SK-N-SH (cell line): ENCODE results near the gene EPS8L2.

Experiments
- EP300 ChIP-seq, 2 experiments: IDR thresholded peaks; 2 replicates each; pipeline versions ENCODE4 v1.4.0 to v1.6.1; 2012; ENCODE audit warnings: borderline replicate concordance in 1 of 2, low read depth in 1 of 2, low read length in 1 of 2
- FOSL2 ChIP-seq: IDR thresholded peaks from 2 replicates; pipeline ENCODE4 v1.4.0; 2012; ENCODE audit warnings: low read depth, mild to moderate bottlenecking, moderate library complexity, borderline replicate concordance
- FOXM1 ChIP-seq: IDR thresholded peaks from 2 replicates; pipeline ENCODE4 v1.4.0; 2012; ENCODE audit warnings: low read depth, mild to moderate bottlenecking
- JUND ChIP-seq: IDR thresholded peaks from 2 replicates; pipeline ENCODE4 v1.4.0; 2012
- NRF1 ChIP-seq: IDR thresholded peaks from 2 replicates; pipeline ENCODE4 v1.6.1; 2012; ENCODE audit warnings: low read depth, mild to moderate bottlenecking, low read length
- POLR2AphosphoS5 ChIP-seq: IDR thresholded peaks from 2 replicates; pipeline ENCODE4 v1.6.1; 2012; ENCODE audit warnings: low read depth, low read length
- RAD21 ChIP-seq: IDR thresholded peaks from 2 replicates; pipeline ENCODE4 v1.6.1; 2012; ENCODE audit warnings: mild to moderate bottlenecking, low read length
- RCOR1 ChIP-seq: fragments of 150-350 bp; IDR thresholded peaks from 2 replicates; pipeline ENCODE4 v1.6.1; 2017; ENCODE audit warnings: antibody characterized with exemption, low read length
- TF ChIP-seq, protein P1 (sequence below): fragments of 200-600 bp; sonication (generic); IDR thresholded peaks from 2 replicates; pipeline ENCODE4 v1.6.1; 2017; ENCODE audit warnings: antibody characterized with exemption, mild to moderate bottlenecking, moderate library complexity
- TF ChIP-seq, protein P2 (sequence below): IDR thresholded peaks from 2 replicates; pipeline ENCODE4 v1.4.0; 2012; ENCODE audit warnings: low read depth
- TF ChIP-seq, protein P3 (sequence below): IDR thresholded peaks from 2 replicates; pipeline ENCODE4 v1.6.1; 2012; ENCODE audit warnings: mild to moderate bottlenecking, low read depth, low read length, moderate library complexity
- TF ChIP-seq, protein P4 (sequence below): fragments of 150-350 bp; IDR thresholded peaks from 2 replicates; pipeline ENCODE4 v1.6.1; 2016; ENCODE audit warnings: mild to moderate bottlenecking, low read depth, low read length

DNA sequence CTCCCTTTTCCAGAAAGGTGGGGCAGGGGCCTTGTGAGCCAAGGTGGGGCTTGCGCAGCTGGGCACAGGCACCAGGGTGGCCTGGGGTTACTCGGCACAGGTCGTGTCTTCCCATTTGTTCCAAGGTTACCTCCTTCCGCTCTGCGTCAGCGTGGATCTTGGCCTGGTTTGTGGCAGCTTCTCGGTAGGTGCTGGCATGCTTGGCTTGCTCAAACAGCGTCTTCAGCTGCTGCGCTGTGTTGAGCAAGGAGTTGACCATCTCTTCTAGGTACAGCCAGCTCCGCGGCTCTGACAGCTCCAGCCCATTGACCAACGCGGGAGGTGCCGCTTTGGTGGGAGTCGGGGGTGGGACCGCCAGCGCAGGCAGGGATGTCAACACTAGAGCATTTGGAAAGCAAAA is 31.6 kb upstream of the EPS8L2 start:
- TF ChIP-seq, protein P1, sequence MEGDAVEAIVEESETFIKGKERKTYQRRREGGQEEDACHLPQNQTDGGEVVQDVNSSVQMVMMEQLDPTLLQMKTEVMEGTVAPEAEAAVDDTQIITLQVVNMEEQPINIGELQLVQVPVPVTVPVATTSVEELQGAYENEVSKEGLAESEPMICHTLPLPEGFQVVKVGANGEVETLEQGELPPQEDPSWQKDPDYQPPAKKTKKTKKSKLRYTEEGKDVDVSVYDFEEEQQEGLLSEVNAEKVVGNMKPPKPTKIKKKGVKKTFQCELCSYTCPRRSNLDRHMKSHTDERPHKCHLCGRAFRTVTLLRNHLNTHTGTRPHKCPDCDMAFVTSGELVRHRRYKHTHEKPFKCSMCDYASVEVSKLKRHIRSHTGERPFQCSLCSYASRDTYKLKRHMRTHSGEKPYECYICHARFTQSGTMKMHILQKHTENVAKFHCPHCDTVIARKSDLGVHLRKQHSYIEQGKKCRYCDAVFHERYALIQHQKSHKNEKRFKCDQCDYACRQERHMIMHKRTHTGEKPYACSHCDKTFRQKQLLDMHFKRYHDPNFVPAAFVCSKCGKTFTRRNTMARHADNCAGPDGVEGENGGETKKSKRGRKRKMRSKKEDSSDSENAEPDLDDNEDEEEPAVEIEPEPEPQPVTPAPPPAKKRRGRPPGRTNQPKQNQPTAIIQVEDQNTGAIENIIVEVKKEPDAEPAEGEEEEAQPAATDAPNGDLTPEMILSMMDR, result no peak
- TF ChIP-seq JUND (no peak), RCOR1 (no peak), POLR2AphosphoS5 (no peak), FOXM1 (no peak), NRF1 (no peak), EP300 (IDR thresholded peaks at IDR 0.05; ENCODE audit: borderline replicate concordance in 1 of 2, low read depth in 1 of 2, low read length in 1 of 2) (no peak), RAD21 (no peak), FOSL2 (no peak)
- TF ChIP-seq, protein P2, sequence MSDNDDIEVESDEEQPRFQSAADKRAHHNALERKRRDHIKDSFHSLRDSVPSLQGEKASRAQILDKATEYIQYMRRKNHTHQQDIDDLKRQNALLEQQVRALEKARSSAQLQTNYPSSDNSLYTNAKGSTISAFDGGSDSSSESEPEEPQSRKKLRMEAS, result no peak
- TF ChIP-seq, protein P3, sequence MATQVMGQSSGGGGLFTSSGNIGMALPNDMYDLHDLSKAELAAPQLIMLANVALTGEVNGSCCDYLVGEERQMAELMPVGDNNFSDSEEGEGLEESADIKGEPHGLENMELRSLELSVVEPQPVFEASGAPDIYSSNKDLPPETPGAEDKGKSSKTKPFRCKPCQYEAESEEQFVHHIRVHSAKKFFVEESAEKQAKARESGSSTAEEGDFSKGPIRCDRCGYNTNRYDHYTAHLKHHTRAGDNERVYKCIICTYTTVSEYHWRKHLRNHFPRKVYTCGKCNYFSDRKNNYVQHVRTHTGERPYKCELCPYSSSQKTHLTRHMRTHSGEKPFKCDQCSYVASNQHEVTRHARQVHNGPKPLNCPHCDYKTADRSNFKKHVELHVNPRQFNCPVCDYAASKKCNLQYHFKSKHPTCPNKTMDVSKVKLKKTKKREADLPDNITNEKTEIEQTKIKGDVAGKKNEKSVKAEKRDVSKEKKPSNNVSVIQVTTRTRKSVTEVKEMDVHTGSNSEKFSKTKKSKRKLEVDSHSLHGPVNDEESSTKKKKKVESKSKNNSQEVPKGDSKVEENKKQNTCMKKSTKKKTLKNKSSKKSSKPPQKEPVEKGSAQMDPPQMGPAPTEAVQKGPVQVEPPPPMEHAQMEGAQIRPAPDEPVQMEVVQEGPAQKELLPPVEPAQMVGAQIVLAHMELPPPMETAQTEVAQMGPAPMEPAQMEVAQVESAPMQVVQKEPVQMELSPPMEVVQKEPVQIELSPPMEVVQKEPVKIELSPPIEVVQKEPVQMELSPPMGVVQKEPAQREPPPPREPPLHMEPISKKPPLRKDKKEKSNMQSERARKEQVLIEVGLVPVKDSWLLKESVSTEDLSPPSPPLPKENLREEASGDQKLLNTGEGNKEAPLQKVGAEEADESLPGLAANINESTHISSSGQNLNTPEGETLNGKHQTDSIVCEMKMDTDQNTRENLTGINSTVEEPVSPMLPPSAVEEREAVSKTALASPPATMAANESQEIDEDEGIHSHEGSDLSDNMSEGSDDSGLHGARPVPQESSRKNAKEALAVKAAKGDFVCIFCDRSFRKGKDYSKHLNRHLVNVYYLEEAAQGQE, result no peak
- TF ChIP-seq, protein P4, sequence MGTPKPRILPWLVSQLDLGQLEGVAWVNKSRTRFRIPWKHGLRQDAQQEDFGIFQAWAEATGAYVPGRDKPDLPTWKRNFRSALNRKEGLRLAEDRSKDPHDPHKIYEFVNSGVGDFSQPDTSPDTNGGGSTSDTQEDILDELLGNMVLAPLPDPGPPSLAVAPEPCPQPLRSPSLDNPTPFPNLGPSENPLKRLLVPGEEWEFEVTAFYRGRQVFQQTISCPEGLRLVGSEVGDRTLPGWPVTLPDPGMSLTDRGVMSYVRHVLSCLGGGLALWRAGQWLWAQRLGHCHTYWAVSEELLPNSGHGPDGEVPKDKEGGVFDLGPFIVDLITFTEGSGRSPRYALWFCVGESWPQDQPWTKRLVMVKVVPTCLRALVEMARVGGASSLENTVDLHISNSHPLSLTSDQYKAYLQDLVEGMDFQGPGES, result no peak
